Upper lobe of left lung (tissue), 4 donors: ENCODE results near the gene SRL.

Experiments used
- CTCF ChIP-seq, 6 experiments: fragments of 450-650 bp in 4 of 6; fragments of 200-600 bp in 2 of 6; sonication (generic) in 2 of 6; IDR thresholded peaks; one replicate each; pipeline ENCODE4 v1.5.1; 2016 to 2019; ENCODE audit warnings: antibody characterized with exemption in 6 of 6
- EP300 ChIP-seq, 4 donors: sonication (generic); formaldehyde crosslinking; IDR thresholded peaks; one replicate each; pipeline ENCODE4 v1.5.1; 2017; ENCODE audit warnings: antibody characterized with exemption in 4 of 4, control low read depth in 2 of 4
- POLR2A ChIP-seq, 4 donors: fragments of 450-650 bp; IDR thresholded peaks; one replicate each; pipeline ENCODE4 v1.5.1; 2016 to 2017; ENCODE audit warnings: antibody characterized with exemption in 4 of 4, mild to moderate bottlenecking in 2 of 4
- POLR2AphosphoS5 ChIP-seq, 2 donors: sonication (generic); formaldehyde crosslinking; IDR thresholded peaks; one replicate each; pipeline ENCODE4 v1.5.1; 2017; ENCODE audit warnings: antibody characterized with exemption in 2 of 2

GRCh38 chr16:4200781-4201137, 41.1 kb downstream of the SRL start:
- no peak for TF ChIP-seq CTCF (IDR thresholded peaks at IDR 0.05)
- TF ChIP-seq POLR2A (IDR thresholded peaks at IDR 0.05), result no peak
- no peak for TF ChIP-seq EP300 (IDR thresholded peaks at IDR 0.05)
- no peak for TF ChIP-seq POLR2AphosphoS5 (IDR thresholded peaks at IDR 0.05)
